SK-N-SH treated with all-trans-retinoic acid at 6 μM for 48 hours (cell line): ENCODE data around the gene VASN.

Experiments
- ATAC-seq: fragments of 200-7000 bp; cut with Tn5 transposase; 3 replicates; pipeline ENCODE4 v1.9.1; 2020; ENCODE audit warnings: mild to moderate bottlenecking, moderate library complexity
- ARNTL ChIP-seq: fragments of 450-650 bp; formaldehyde crosslinking; IDR thresholded peaks from 2 replicates; pipeline ENCODE4 v1.5.0; 2020; ENCODE audit warnings: low read depth, mild to moderate bottlenecking, moderate library complexity, borderline replicate concordance
- BACH2 ChIP-seq: fragments of 250-450 bp; sonication (Bioruptor Pico); IDR thresholded peaks from 2 replicates; pipeline ENCODE4 v1.9.0; 2021; ENCODE audit warnings: mild to moderate bottlenecking, borderline replicate concordance
- CREB5 ChIP-seq: fragments of 250-450 bp; sonication (Bioruptor Pico); IDR thresholded peaks from 2 replicates; pipeline ENCODE4 v1.5.1; 2020; ENCODE audit warnings: low read depth, mild to moderate bottlenecking, moderate library complexity
- CSDC2 ChIP-seq: fragments of 250-450 bp; sonication (Bioruptor Pico); IDR thresholded peaks from 2 replicates; pipeline ENCODE4 v1.5.0; 2020; ENCODE audit warnings: mild to moderate bottlenecking, moderate library complexity
- CSRNP3 ChIP-seq: fragments of 250-450 bp; sonication (Bioruptor Pico); IDR thresholded peaks from 2 replicates; pipeline ENCODE4 v1.5.1; 2021; ENCODE audit warnings: mild to moderate bottlenecking, moderate library complexity
- ESRRG ChIP-seq: fragments of 250-450 bp; sonication (Bioruptor Pico); IDR thresholded peaks from 2 replicates; pipeline ENCODE4 v1.6.1; 2021; ENCODE audit warnings: mild to moderate bottlenecking
- GLIS3 ChIP-seq: fragments of 250-450 bp; sonication (Bioruptor Pico); IDR thresholded peaks from 2 replicates; pipeline ENCODE4 v1.5.0; 2020; ENCODE audit warnings: mild to moderate bottlenecking, moderate library complexity
- ISL1 ChIP-seq: fragments of 250-450 bp; sonication (Bioruptor Pico); IDR thresholded peaks from 2 replicates; pipeline ENCODE4 v2.1.2; 2022; ENCODE audit warnings: mild to moderate bottlenecking, moderate library complexity
- OSR1 ChIP-seq: fragments of 250-450 bp; sonication (Bioruptor Pico); IDR thresholded peaks from 2 replicates; pipeline ENCODE4 v1.8.0; 2022; ENCODE audit warnings: moderate library complexity, mild to moderate bottlenecking, inconsistent platforms
- POU6F1 ChIP-seq: fragments of 250-450 bp; sonication (Bioruptor Pico); IDR thresholded peaks from 2 replicates; pipeline ENCODE4 v1.8.0; 2021; ENCODE audit warnings: low read depth, mild to moderate bottlenecking, moderate library complexity, borderline replicate concordance
- PPARA ChIP-seq: fragments of 250-450 bp; sonication (Bioruptor Pico); IDR thresholded peaks from 2 replicates; pipeline ENCODE4 v1.5.0; 2020; ENCODE audit warnings: mild to moderate bottlenecking, borderline replicate concordance
- RARB ChIP-seq: fragments of 250-450 bp; sonication (Bioruptor Pico); IDR thresholded peaks from 2 replicates; pipeline ENCODE4 v1.8.0; 2021; ENCODE audit warnings: mild to moderate bottlenecking, moderate library complexity
- SNAI2 ChIP-seq: fragments of 250-450 bp; sonication (Bioruptor Pico); IDR thresholded peaks from 2 replicates; pipeline ENCODE4 v1.5.0; 2020; ENCODE audit warnings: mild to moderate bottlenecking, moderate library complexity
- TCF4 ChIP-seq: fragments of 250-450 bp; sonication (Bioruptor Pico); IDR thresholded peaks from 2 replicates; pipeline ENCODE4 v1.8.0; 2021; ENCODE audit warnings: mild to moderate bottlenecking, moderate library complexity, borderline replicate concordance
- TOX ChIP-seq: fragments of 250-450 bp; sonication (Bioruptor Pico); IDR thresholded peaks from 2 replicates; pipeline ENCODE4 v1.8.0; 2021; ENCODE audit warnings: mild to moderate bottlenecking, moderate library complexity, borderline replicate concordance
- TSHZ2 ChIP-seq: fragments of 250-450 bp; sonication (Bioruptor Pico); IDR thresholded peaks from 2 replicates; pipeline ENCODE4 v1.5.0; 2020; ENCODE audit warnings: mild to moderate bottlenecking, moderate library complexity
- ZC3H10 ChIP-seq: fragments of 250-450 bp; sonication (Bioruptor Pico); IDR thresholded peaks from 2 replicates; pipeline ENCODE4 v1.5.1; 2021; ENCODE audit warnings: mild to moderate bottlenecking, moderate library complexity
- ZFP3 ChIP-seq: fragments of 250-450 bp; sonication (Bioruptor Pico); IDR thresholded peaks from 2 replicates; pipeline ENCODE4 v1.5.0; 2020; ENCODE audit warnings: mild to moderate bottlenecking, moderate library complexity
- ZFP30 ChIP-seq: fragments of 450-650 bp; formaldehyde crosslinking; IDR thresholded peaks from 2 replicates; pipeline ENCODE4 v1.5.0; 2022; ENCODE audit warnings: mild to moderate bottlenecking, moderate library complexity
- ZNF565 ChIP-seq: fragments of 450-650 bp; formaldehyde crosslinking; conservative IDR thresholded peaks from 2 replicates; pipeline ENCODE4 v1.5.0; 2020; ENCODE audit warnings: low read depth, mild to moderate bottlenecking, moderate library complexity
- ZNF70 ChIP-seq: fragments of 450-650 bp; formaldehyde crosslinking; IDR thresholded peaks from 2 replicates; pipeline ENCODE4 v1.5.0; 2020; ENCODE audit warnings: mild to moderate bottlenecking, moderate library complexity
- ZNF8 ChIP-seq: fragments of 450-650 bp; formaldehyde crosslinking; IDR thresholded peaks from 2 replicates; pipeline ENCODE4 v1.5.0; 2020; ENCODE audit warnings: mild to moderate bottlenecking, moderate library complexity

Gene VASN

GRCh38 chr16:4378999-4379690 lies 7.5 kb downstream of the VASN start:
- TF ChIP-seq OSR1 (no peak), ESRRG (CRISPR knock-in tag) (no peak), POU6F1 (no peak), ZNF565 (CRISPR knock-in tag) (no peak), BACH2 (CRISPR knock-in tag) (no peak), ZFP3 (no peak), ARNTL (CRISPR knock-in tag) (no peak), TSHZ2 (CRISPR knock-in tag) (no peak), ZNF8 (CRISPR knock-in tag) (no peak), CREB5 (no peak), SNAI2 (CRISPR knock-in tag) (no peak), GLIS3 (CRISPR knock-in tag) (no peak), PPARA (CRISPR knock-in tag) (no peak), RARB (no peak), CSRNP3 (CRISPR knock-in tag) (no peak), ZC3H10 (CRISPR knock-in tag) (no peak), CSDC2 (CRISPR knock-in tag) (no peak), TOX (no peak)
- ATAC-seq, result no peak

- ATAC-seq, result no peak
- TF ChIP-seq CREB5 (no peak), TSHZ2 (CRISPR knock-in tag) (no peak), TOX (no peak), PPARA (CRISPR knock-in tag) (no peak), ZFP30 (no peak), OSR1 (no peak), TCF4 (CRISPR knock-in tag) (no peak), CSRNP3 (CRISPR knock-in tag) (no peak), ZNF565 (CRISPR knock-in tag) (no peak), ZNF70 (CRISPR knock-in tag) (no peak), ARNTL (CRISPR knock-in tag) (no peak), ISL1 (no peak), ZC3H10 (CRISPR knock-in tag) (no peak), ESRRG (CRISPR knock-in tag) (no peak), POU6F1 (no peak), CSDC2 (CRISPR knock-in tag) (no peak), GLIS3 (CRISPR knock-in tag) (no peak)
Observed at GRCh38 chr16:4380119-4381063, 8.7 kb downstream of the VASN start.
